Rectal smooth muscle tissue (tissue), 1 donor: Measurements from ENCODE around the gene TES.
"Not testable (repeated sequence)": the region's sequence is repeated elsewhere in the genome, so short reads cannot be mapped to it uniquely, and the experiment has no call there.

Experiments used
- H3K27ac ChIP-seq: one replicate; pipeline ENCODE4 v1.7.0; 2013; ENCODE audit warnings: low read depth, low read length, inconsistent platforms
- H3K27me3 ChIP-seq: one replicate; pipeline ENCODE4 v1.7.0; 2013; ENCODE audit warnings: low read length; ENCODE audit not compliant: control insufficient read depth, insufficient read depth
- H3K36me3 ChIP-seq: one replicate; pipeline ENCODE4 v1.7.0; 2013; ENCODE audit warnings: low read length; ENCODE audit not compliant: control insufficient read depth, insufficient read depth
- H3K4me1 ChIP-seq: one replicate; pipeline ENCODE4 v1.7.0; 2013; ENCODE audit warnings: low read length; ENCODE audit not compliant: control insufficient read depth, insufficient read depth
- H3K4me3 ChIP-seq: one replicate; pipeline ENCODE4 v1.7.0; 2013; ENCODE audit warnings: low read length
- H3K9ac ChIP-seq: one replicate; pipeline ENCODE4 v1.7.0; 2013; ENCODE audit warnings: low read length

Gene TES

DNA sequence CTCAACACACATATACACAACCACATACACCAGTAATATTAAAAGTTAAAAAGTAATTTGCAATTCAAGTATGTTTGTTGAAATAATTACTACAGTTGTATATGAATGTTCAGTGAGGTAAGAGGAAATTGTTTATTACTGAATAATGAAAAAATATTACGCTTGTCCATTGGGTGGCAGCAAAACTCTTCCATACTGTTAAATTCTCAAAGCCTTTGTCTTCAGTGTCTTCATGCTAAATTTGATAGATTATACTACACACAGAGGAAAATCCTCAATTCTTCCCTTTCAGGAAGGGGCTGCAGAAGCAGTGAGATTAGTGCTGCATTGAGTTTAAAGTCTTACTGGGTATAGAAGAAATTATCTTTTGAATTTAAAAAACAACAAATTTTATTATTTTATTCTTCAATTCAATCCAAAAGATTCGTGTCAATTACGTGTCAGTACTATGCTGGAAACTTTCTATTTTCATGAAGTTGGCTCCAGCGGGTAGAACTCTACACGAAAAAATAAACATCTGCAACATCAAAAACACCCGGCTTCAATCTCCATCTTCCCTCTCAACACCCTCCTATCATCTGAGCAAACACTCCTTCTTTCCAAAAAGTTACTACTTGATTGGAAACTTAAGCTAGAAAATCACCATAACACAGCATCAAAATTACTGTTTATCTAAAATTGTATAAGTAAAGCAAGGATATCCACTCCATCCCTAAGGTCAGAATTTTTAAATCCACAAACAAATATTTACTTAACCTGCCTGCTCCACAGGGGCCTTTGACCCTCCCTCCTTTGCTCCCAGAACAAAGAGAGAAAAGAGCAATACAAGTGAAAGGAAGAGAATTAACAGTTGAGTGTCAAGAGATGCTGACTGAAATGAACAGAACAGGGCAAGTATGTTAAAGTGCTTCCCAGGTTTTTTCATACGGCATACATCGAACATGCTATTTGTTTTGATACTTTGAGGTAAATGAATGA is 37.0 kb upstream of the TES start:
- no peak overlapping the region for H3K9ac ChIP-seq
- no peaks in the 10 kb centered on the region for H3K4me1 ChIP-seq
- no peaks in the 10 kb centered on the region for H3K27me3 ChIP-seq
- no peaks in the 10 kb centered on the region for H3K36me3 ChIP-seq
- no peak overlapping the region for H3K27ac ChIP-seq
- no peak overlapping the region for H3K4me3 ChIP-seq

DNA sequence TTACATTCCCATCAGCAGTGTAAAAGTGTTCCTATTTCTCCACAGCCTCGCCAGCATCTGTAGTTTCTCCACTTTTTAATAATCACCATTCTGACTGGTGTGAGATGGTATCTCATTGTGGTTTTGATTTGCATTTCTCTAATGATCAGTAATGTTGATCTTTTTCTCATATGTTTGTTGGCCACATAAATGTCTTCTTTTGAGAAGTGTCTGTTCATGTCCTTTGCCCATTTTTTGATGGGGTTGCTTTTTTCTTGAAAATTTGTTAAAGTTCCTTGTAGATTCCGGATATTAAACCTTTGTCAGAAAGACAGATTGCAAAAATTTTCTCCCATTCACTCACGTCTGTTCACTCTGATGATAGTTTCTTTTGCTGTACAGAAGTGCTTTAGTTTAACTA is 35.2 kb upstream of the TES start:
- not testable (repeated sequence) for H3K4me1 ChIP-seq, H3K27ac ChIP-seq, H3K27me3 ChIP-seq, H3K9ac ChIP-seq, H3K4me3 ChIP-seq, H3K36me3 ChIP-seq

DNA sequence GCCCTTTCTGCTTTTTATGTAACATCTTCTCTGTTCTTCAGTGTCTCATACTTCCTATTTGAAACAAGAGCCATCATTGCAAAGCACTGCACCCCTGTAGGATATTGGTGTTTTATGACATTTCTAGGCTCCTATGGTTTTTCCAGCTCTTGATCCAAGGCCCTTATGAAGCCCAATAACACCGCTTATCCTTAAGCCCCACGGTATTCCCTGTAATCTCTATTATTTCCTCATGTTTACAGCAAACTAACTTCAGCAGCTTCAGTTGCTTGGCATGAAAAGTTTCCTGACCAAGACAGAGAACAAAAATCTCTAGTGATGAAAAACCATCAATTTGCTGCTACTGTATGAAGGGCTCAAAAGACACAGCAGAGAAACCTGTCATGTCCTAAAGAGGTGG is 34.1 kb upstream of the TES start:
- no peak overlapping the region for H3K4me3 ChIP-seq
- no peak overlapping the region for H3K9ac ChIP-seq
- no peak overlapping the region for H3K27ac ChIP-seq
- no peaks in the 10 kb centered on the region for H3K27me3 ChIP-seq
- H3K4me1 ChIP-seq, result no peaks in the 10 kb centered on the region
- no peaks in the 10 kb centered on the region for H3K36me3 ChIP-seq

DNA sequence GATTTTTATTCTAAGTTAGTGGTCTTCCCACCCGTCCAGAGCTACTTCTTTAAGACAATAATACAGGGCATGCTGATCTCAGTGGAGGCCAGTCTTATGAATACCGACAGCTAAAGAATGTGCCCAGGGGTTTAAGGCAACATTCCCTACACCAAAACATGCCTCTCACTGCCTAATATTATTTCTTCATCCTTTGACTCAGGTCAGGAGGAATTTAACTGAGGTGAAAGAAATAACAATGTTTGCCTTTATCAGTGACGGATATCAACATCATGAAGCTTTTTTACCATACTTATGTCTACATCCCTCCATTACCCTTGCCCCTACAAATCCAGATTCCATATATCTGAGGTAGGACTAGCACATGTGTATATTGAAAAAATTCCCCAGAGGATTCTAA is 33.3 kb upstream of the TES start:
- H3K9ac ChIP-seq, result no peak overlapping the region
- no peak overlapping the region for H3K27ac ChIP-seq
- no peak overlapping the region for H3K4me3 ChIP-seq
- no peaks in the 10 kb centered on the region for H3K27me3 ChIP-seq
- no peaks in the 10 kb centered on the region for H3K4me1 ChIP-seq
- H3K36me3 ChIP-seq, result no peaks in the 10 kb centered on the region

DNA sequence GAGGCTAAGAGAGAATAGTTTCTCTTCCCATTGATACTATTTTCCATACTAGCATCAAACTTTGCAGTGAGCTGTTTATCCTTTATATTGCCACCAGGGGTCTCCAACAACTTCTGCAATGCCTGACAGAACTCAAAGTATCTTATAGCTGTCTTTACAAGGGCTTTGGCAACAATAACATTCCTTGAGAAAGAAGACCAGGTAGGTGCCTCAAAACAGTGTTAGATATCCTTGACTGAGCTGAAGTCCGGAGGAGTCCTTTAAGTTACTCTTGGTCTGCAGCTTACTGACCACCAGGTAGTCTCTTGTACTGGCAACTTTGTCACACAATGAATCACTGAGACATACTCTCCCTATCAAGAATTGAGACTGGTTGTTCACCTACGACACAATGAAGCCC is 30.0 kb upstream of the TES start:
- Histone ChIP-seq H3K36me3 (no peaks in the 10 kb centered on the region), H3K9ac (no peak overlapping the region), H3K27me3 (no peaks in the 10 kb centered on the region), H3K4me1 (no peaks in the 10 kb centered on the region), H3K4me3 (no peak overlapping the region), H3K27ac (no peak overlapping the region)

DNA sequence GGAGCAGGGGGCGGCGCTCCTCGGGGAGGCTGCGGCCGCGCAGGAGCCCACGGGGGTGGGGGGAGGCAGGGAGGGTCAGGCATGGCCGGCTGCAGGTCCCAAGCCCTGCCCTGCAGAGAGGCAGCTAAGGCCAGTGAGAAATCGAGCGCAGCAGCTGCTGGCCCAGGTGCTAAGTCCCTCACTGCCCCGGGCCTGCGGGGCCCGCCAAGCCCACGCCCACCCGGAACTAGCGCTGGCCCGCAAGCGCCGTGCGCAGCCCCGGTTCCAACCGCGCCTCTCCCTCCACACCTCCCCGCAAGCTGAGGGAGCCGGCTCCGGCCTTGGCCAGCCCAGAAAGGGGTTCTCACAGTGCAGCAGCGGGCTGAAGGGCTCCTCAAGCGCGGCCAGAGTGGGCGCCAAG is 28.3 kb upstream of the TES start:
- H3K4me3 ChIP-seq, result no peak overlapping the region
- H3K9ac ChIP-seq, result no peak overlapping the region
- H3K36me3 ChIP-seq, result no peaks in the 10 kb centered on the region
- no peaks in the 10 kb centered on the region for H3K4me1 ChIP-seq
- no peaks in the 10 kb centered on the region for H3K27me3 ChIP-seq
- H3K27ac ChIP-seq, result no peak overlapping the region

DNA sequence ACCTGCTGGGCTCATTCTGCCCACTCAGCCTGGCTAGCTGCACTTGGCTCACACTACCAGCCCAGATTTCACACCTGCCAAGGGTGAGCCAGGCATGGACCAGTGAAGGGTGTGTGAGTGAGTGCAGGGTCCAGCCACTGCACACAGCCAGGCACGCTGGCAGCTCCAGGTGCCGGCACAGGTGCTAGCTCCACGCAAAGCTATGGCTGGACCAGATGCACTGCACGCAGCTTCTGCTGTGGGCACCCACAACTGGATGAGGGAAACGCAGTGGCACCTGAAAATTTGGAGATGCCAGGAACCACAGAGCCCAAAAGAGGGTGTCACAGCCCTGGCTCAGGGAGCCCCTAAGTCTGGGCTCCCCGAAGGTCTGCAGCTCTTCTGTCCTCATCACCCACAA is 24.9 kb upstream of the TES start:
- H3K27me3 ChIP-seq, result no peaks in the 10 kb centered on the region
- H3K36me3 ChIP-seq, result no peaks in the 10 kb centered on the region
- H3K27ac ChIP-seq, result no peak overlapping the region
- no peak overlapping the region for H3K4me3 ChIP-seq
- H3K4me1 ChIP-seq, result no peaks in the 10 kb centered on the region
- H3K9ac ChIP-seq, result no peak overlapping the region

DNA sequence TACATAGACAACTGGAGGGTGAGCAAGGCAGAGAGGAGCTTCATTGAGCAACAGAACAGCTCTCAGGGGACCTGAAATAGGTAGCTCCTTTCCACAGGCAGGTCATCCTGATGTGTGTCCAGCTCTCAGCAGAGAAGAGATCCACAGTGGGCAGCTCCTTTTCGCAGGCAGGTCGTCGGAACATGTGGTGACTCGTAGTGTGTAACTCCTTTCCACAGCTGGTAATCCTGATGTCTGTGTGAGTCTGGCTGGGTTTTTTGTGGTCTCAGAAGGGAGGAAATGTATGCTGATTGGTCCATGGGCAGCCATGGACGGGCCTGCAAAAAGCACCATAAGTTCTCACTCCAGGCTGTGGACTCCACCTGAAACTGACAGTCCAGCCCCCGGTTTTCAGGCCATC is 24.4 kb upstream of the TES start:
- Histone ChIP-seq H3K4me3 (no peak overlapping the region), H3K9ac (no peak overlapping the region), H3K27me3 (no peaks in the 10 kb centered on the region), H3K27ac (no peak overlapping the region), H3K4me1 (no peaks in the 10 kb centered on the region), H3K36me3 (no peaks in the 10 kb centered on the region)

DNA sequence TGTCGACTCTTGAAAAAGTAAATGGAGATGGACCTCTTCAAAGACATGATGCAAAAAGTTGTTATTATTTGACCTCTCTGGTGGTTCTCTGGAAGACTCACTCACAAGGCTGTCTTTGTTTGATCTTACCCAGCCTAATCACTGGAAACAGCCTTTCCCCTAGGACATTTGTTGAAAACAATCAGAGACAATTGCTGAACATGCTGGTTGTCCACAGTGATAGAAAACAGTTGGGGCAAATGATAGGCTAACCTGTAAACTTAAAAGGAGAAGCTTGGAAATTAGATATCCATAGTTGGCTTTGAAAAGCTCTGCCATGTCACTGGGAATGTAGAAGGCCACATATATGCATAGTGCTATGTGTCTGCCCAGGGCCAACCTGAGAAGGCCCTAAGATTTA is 22.9 kb upstream of the TES start:
- Histone ChIP-seq H3K27ac (no peak overlapping the region), H3K4me1 (no peaks in the 10 kb centered on the region), H3K4me3 (no peak overlapping the region), H3K36me3 (no peaks in the 10 kb centered on the region), H3K9ac (no peak overlapping the region), H3K27me3 (no peaks in the 10 kb centered on the region)

DNA sequence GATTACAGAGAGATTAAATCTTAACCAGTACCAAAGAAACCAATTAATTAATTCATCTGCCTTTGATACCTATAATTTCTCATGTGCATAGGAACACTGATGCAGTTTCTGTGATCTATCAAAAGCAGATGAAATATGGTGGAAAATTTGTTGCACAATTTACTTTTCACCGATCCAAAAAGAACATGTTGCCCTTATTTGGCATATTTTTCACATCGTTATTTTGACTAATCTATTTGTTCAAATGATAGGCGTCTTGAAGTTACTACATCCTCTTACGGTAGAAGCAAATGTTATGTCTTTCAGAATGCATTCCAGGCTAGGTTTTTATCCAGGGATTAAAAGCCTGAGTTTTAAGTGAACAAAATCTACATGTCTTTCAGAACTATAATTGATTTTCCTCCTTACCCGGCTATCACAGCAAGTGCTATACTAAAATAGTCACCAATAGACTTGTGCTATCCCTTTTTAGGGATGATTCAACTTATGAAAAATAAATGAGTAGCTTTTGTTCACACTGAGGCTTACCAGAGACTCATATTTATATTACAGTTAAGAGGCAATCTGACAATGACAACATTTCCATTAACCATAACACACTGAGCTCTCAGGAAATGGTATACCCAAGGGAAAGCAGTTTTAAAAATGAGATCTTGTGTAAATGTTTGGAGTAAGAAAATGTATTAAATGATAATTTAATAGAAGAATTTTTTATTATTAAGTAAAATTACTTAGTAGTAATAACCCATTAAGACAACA is 16.8 kb upstream of the TES start:
- no peaks in the 10 kb centered on the region for H3K4me1 ChIP-seq
- no peaks in the 10 kb centered on the region for H3K36me3 ChIP-seq
- H3K9ac ChIP-seq, result no peak overlapping the region
- H3K4me3 ChIP-seq, result no peak overlapping the region
- no peaks in the 10 kb centered on the region for H3K27me3 ChIP-seq
- H3K27ac ChIP-seq, result no peak overlapping the region

DNA sequence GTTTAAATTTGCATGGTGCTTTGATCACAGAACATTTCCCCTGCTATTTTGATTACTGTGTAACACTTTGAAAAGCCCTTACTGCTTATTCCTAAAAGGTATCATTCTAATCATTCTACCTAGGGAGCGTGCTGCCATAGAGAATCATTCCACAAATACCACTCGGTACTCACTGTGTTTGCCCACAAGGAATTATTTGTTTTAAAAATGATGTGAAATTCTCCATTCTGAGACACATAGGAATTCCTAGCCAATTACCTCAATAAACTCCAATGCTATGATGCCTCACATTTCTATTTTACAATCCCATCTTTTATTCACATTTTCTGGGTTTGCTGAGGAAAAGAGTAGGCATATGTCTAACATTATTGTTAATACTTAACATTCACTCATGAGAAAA is 16.2 kb upstream of the TES start:
- Histone ChIP-seq H3K27me3 (no peaks in the 10 kb centered on the region), H3K36me3 (no peaks in the 10 kb centered on the region), H3K4me3 (no peak overlapping the region), H3K4me1 (no peaks in the 10 kb centered on the region), H3K9ac (no peak overlapping the region), H3K27ac (no peak overlapping the region)

DNA sequence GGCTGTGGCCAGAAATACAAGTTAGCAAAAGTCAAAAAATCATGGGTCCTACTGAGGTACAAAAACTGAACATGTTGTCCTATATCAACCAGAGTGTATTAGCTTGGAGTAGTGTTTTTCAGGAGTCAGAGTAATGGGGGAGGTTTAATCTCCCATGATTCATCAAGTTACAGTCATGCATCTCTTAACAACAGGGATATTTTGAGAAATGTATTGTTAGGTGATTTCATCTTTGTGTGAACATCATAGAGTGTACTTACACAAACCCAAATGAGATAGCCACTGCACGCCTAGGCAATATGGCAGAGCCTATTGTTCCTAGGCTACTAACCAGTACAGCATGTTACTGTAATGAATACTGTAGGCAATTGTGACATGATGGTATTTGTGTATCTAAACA is 14.9 kb upstream of the TES start:
- Histone ChIP-seq H3K36me3 (no peaks in the 10 kb centered on the region), H3K4me1 (no peaks in the 10 kb centered on the region), H3K4me3 (no peak overlapping the region), H3K9ac (no peak overlapping the region), H3K27me3 (no peaks in the 10 kb centered on the region), H3K27ac (no peak overlapping the region)

DNA sequence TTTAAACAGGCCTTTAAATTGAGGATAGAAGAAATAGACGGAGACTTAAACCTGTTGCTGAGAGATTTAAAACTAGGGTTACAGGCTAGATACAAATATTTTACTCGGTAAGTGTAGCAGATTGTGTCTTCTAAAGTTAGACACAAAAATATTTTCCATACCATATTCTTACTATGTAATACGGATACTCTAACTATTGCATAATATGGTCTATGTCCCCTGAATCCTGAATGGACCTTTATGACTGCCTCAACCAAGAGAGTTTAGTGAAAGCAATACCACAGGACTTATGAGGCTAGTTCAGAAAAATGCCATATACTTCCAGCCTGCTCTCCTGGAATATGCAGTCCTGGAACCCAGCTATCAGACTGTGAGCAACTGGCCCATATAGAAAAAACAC is 13.4 kb upstream of the TES start:
- Histone ChIP-seq H3K9ac (no peak overlapping the region), H3K27me3 (no peaks in the 10 kb centered on the region), H3K36me3 (no peaks in the 10 kb centered on the region), H3K4me1 (no peaks in the 10 kb centered on the region), H3K27ac (no peak overlapping the region), H3K4me3 (no peak overlapping the region)
